Peyer's patch (tissue), 4 donors: ENCODE results near the gene CETP.

Experiments
- POLR2A ChIP-seq, 2 donors: fragments of 450-650 bp; IDR thresholded peaks; one replicate each; pipeline ENCODE4 v1.5.1; 2017; ENCODE audit warnings: antibody characterized with exemption in 2 of 2, mild to moderate bottlenecking in 2 of 2, moderate library complexity in 2 of 2
- TF ChIP-seq, protein P1 (sequence below), 6 experiments: fragments of 450-650 bp in 4 of 6; fragments of 200-600 bp in 2 of 6; sonication (generic) in 1 of 6; IDR thresholded peaks; one replicate each; pipeline ENCODE4 v1.5.1; 2017 to 2019; ENCODE audit warnings: antibody characterized with exemption in 6 of 6, mild to moderate bottlenecking in 3 of 6, moderate library complexity in 1 of 6

DNA sequence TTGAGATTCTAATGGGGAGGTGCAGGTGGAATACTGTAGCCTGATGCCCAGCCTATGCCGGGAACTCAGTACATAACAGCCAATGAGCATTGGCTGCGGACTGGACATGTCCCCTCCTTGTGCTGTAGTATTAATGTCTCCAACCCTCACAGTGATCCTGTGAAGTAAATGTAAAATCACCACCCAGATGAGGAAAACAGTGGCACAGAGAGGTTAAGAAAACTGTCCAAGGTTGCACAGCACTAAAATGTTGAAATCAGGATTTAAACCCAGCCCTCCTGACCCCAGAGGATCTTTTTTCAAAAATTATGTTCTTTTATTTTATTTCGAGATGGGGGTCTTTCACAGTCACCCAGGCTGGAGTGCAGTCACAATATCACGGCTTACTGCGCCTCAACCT, 35.5 kb downstream of the CETP start:
- TF ChIP-seq, protein P1, sequence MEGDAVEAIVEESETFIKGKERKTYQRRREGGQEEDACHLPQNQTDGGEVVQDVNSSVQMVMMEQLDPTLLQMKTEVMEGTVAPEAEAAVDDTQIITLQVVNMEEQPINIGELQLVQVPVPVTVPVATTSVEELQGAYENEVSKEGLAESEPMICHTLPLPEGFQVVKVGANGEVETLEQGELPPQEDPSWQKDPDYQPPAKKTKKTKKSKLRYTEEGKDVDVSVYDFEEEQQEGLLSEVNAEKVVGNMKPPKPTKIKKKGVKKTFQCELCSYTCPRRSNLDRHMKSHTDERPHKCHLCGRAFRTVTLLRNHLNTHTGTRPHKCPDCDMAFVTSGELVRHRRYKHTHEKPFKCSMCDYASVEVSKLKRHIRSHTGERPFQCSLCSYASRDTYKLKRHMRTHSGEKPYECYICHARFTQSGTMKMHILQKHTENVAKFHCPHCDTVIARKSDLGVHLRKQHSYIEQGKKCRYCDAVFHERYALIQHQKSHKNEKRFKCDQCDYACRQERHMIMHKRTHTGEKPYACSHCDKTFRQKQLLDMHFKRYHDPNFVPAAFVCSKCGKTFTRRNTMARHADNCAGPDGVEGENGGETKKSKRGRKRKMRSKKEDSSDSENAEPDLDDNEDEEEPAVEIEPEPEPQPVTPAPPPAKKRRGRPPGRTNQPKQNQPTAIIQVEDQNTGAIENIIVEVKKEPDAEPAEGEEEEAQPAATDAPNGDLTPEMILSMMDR (IDR thresholded peaks at IDR 0.05), result no peak
- TF ChIP-seq POLR2A (IDR thresholded peaks at IDR 0.05), result no peak
